ENCODE data around the gene FIZ1.

DNA sequence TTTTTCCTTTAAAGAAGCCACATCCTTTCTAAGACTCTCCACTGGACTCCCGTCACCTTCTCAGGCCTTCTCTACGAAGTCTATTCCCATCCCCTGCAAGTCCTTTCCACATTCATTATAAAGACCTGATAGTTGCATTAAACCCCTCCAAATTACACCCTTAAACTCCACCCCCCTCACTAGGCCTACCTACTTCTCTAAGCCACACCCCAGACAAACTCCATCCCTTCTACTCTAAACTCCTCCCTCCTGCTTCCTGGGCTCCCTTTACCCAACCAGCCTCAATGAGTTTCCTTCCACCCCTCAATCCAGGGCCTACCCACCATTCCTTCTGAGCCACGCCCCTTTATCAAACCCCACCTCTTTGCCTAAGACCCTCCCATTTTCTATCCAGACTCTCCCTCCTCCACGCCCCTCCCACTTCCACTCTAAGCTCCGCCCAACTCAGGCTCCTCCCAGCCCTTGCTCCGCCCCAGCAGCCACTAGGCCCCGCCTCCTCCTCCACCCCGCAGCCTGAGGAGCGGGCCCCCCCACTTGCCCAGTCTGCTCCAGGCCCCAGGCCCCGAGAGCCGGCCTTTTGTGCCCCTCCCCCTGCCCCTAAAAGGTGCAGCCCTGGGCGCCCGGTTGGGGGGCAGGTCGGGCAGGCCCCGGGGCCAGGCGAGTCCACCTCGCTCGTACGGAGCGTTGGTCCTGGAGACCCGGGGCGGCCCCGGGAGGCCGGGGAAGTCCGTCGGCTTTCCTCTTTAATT lies 424 bp downstream of the FIZ1 start:
- TF ChIP-seq POLR2A (IDR thresholded peaks at IDR 0.05; ENCODE audit: extremely low read depth, insufficient read length) = no peak
- TF ChIP-seq, protein P1, sequence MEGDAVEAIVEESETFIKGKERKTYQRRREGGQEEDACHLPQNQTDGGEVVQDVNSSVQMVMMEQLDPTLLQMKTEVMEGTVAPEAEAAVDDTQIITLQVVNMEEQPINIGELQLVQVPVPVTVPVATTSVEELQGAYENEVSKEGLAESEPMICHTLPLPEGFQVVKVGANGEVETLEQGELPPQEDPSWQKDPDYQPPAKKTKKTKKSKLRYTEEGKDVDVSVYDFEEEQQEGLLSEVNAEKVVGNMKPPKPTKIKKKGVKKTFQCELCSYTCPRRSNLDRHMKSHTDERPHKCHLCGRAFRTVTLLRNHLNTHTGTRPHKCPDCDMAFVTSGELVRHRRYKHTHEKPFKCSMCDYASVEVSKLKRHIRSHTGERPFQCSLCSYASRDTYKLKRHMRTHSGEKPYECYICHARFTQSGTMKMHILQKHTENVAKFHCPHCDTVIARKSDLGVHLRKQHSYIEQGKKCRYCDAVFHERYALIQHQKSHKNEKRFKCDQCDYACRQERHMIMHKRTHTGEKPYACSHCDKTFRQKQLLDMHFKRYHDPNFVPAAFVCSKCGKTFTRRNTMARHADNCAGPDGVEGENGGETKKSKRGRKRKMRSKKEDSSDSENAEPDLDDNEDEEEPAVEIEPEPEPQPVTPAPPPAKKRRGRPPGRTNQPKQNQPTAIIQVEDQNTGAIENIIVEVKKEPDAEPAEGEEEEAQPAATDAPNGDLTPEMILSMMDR (IDR thresholded peaks at IDR 0.05; ENCODE audit: low read depth, low read length) = no peak

Measured in NB4 (cell line).